Effector CD8-positive, alpha-beta T cell (primary cell): ENCODE results near the gene KCNIP1.
"Not testable (repeated sequence)": the region's sequence is repeated elsewhere in the genome, so short reads cannot be mapped to it uniquely, and the experiment has no call there.

Experiments
- DNase-seq: peaks from one replicate; lab custom pipeline; 2025; lab: John Stamatoyannopoulos, UW

KCNIP1 gene

DNA sequence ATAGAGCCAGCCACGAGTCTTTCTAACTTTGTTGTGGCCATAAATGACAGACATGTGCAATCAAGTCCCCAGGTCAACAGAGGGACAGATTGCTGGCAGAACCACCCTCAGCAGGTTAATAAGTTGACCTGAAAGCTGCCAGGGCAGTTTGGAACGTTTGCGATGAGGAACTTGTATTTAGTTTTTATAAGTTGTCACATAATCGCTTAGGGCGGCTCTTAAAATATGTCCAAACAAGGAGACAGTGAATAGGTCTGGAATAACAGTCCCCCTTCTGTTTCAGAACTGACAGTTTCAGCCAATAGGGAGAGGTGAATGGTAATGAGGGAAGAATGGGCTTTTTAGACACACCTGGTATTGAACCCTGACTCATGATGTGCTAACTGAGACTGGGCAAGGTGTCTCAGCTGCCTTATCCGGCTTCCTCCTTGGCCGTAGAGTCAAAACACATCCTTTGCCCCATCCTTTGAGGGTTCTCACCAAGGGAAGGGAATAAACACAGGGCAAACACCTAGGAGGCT, 246.2 kb downstream of the KCNIP1 start:
- DNase-seq, result no peak

DNA sequence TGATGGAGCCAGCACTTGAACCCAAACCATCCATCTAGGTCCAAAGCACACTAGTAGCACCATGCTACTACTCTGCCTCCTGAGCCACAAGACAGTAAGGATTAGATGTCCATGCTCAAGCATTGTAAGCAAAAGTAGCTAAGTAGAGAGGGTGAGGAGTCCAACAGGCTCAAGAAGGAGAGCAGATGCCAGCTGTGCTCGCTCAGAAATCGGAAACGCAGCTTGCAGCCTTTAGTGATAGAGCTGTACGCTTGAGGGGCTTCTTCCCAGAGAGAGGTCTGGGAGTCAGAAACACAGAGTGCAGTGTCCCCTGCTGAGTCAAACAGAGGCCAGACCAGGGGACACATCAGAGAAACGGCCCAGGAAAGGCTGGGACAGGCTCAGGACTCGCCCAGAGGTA, 247.0 kb downstream of the KCNIP1 start:
- no peak for DNase-seq

DNA sequence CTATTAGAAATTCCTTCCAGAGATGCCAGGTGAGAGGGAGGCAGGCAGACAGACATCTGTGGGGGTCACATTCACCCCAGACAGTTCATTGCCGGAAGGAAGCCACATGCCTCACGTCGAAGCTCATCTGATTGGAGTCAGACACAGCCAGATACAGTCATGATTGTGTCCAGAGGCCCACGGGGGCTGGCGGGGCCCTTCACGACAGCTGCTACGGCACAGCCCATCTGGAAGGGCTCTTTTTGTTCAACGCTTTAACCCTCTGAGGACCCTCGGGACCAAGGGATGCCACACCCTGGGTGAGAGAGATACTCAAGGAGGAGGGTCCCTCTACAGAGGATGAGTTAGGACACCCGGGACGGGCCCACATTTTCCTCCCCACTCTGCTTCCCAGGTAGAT, 247.8 kb downstream of the KCNIP1 start:
- no peak for DNase-seq

DNA sequence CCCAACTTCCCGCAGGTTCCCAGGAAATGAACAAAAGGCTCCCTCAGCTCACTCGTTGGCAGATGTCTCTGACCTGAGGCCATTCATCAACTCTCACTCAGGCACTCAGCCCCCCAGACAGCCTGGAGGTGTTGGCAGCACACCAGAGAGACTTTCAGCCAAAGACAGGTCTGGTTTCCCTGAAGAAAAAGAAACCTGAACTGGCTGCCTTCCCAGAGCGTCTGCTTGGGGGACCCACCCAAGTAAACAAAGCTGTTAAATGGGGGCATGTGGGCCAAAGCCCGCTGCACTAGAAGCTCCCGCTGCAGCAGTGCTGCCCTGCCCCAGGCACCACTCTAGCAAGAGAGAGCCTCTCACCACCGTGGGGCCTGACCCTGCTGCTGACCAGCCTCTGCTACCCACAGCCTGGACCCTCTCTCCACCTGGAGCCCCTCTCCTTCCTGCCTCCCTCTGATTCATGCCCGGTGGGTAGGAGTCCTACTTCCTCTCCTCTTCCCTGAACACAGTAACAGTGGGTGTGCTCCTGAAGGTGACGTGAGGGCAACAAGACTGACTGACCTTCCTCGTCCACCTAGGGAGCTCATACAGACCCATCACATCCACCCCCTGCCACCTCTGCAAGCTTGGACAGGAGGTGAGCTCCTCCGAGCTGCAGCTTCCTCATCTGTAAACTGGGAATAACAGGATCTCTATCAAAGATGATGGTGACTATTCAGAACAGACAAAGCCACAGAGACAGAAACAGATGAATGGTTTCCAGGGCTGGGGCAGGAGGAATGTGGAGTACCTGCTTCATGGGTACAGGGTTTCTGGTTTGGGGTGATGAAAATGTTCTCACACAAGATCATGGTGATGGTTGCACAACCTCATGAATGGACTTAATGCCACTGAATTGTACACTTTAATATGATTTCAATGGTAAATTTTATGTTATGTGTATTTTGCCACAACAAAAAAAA, 248.7 kb downstream of the KCNIP1 start:
- DNase-seq, result no peak

DNA sequence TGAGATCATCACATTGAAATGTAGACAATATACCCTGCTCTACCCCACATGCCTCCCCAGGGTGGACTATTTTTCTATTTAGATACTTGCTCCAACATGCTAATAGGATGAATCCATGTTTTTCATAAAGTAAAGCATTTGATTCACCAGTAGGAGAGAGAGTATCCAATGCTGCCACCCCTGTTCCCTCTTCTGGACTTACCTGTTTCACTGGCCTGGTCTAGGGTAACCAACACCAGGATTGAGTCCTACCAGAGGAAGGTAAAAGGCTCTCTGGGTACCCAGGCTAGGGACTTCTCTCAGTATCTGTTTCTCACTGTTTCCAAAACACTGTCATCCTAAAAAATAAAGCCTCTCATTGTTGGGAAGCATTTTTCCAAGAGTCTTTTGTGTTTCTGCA, 249.5 kb downstream of the KCNIP1 start:
- DNase-seq, result no peak

DNA sequence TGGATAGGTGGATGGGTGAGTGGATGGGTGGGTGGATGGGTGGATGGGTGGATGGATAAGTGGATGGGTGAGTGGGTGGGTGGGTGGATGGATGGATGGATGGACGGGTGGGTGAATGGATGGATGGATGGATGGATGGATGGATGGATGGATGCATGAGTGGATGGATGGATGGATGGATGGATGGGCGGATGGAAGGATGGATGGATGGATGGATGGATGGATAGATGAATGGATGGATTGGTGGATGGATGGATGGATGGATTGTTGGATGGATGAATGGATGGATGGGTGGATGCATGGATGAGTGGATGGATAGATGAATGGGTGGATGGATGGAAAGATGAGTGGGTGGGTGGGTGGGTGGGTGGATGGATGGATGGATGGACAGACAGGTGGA, 250.7 kb downstream of the KCNIP1 start:
- DNase-seq, result not testable (repeated sequence)

DNA sequence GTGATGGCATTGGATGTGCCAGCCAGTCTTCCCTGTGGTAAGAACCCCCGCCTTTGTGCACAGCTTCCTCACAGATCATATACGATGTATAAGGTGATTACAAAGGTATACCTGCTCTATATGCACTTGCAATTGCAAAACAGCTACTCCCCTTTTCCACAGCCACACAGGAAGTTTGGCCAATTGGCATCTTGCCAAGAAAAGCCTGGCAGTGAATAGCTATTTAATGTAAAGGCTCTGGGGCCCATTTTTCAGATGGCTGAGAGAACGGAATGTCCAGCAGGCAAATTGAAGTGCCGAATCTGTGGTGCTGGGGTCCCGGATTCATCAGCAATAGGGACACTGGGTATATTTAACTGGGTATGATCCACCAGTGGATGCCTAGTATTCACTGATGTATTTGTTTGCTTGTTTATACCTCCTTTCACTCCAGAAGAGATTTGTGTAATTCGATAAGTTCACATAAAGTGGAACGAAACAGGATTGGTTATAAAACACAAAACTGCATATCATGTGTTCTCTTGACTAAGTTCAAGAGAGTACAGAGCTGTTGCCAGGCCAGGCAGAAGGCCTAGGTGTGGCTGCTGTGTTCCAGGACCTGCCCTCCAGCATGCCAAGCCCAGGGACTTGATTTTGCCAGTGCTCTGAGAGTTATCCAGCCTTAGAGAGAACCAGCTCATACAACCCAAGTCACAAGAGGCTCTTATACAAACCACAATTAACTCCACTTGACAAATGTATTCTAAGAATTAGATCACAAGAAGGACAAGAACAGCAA, 252.0 kb downstream of the KCNIP1 start:
- DNase-seq, result no peak

DNA sequence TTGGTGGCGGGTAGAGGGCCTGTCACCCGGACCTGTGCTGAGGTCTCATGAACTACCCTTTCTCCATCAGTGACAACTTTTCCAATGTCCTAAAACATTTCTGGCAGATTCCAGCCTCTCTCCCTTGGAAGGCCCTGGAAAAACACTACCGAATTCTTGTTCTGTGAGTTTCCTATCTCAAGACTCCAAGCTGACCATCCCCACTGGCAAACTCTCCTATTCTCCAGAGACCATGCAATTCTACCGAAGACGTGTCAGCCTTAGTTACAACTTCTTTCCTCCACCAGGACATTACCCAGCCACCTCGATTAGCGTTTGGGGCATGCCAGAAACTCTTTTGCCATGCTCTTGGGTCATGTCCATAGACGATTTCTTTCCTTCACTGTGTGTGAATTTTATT, 252.9 kb downstream of the KCNIP1 start:
- no peak for DNase-seq

DNA sequence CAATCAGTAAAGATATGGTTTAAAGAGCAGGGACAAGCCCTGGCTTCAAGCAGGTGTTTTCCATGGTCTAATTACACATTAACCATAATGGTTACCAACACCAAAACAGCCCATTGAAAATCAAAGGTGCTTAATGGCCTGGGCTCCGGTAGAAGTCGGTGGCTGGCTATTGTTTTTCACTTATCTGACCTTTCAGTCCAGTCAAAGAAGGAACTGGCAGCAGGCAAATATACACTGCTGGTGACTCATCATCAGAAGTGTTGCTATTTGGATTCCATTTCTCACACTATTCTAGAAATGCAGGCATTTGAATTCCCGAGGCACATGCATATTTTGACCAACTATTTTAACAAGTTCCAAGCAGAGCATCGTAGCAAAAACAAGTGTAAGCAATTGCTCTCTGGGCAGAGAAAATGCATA, 253.4 kb downstream of the KCNIP1 start:
- DNase-seq, result no peak

DNA sequence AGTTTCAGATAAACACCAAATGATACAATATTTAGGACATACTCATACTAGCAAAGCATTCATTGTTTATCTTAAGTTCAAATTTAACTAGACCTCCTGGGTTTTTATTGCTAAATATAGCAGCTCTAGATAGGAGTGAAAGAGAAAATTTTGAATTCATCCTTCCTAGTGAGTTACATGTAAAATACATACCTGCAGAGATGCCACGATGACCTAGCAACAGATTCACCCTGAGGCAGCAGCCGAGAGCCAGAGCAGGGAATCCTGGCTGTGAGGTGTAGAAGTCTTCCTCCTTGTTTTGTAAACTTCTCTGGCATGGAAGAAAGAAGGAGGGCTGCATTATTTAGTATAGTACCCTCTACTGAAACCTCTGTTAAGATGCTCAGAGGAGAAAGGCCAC, 253.8 kb downstream of the KCNIP1 start:
- DNase-seq, result no peak

DNA sequence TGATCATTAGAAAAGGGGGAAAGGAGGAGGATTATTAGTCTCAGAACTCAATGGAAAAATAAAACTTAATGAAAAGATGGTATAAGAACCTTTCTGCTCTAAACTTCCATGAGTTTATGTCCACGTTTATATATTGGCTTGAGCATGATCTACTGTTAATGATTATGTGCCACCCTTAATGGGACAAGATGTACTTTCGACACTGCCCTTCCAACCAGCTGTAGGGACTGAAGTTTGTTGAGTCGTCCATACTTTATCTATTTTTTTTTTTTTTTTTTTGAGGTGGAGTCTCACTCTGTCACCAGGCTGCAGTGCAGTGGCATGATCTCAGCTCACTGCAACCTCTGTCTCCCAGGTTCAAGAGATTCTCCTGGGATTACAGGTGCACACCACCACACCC, 254.7 kb downstream of the KCNIP1 start:
- DNase-seq, result no peak

DNA sequence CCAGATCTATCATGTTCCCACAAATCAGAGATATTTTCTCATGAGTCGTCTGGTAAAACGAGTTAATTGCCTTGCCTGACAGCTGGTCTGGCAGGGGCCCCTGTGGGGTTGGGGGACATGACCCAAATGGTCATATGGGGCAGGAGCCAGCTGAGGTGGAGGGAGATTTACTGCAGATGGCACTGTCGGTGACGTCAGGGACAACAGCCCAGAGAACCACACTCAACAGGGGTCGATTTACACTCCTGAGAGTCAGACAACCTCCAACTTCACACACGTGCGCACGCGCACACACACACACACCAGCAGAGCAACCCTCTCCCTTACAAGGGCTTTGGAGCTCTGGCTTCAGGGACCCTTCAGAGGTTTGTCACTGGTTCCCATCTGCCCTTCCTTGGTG, 256.3 kb downstream of the KCNIP1 start:
- DNase-seq, result no peak

DNA sequence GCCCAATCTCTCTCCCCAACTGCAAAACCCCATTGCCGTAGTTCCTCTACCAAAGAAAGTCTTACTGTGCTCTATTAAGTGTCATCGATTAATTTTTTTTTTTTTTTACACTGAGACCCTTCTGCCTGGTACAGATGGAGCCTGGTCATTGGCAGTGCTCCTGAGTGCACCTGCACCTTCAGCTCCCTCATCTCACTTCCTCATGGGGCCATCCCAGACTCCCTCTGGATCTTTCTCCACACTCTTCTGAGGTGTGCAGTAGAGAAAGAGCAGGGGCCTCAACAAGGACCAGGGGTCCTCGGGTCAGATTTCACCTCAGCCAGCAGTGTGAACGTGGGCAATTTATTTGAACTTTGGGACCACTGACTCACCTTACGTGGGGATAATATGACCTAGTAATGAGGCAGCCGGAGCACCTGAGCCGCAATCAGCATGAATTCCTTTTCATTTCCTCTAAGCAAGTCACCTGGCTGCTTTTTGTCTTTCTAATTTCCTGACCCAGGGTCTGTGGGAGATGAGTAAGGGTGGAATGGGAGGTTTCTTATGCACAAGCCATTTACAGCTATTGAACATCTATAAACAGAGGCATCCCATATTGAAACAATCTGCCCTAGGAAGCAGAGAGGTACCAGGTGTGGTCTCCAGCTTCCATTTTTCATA, 257.4 kb downstream of the KCNIP1 start:
- no peak for DNase-seq

DNA sequence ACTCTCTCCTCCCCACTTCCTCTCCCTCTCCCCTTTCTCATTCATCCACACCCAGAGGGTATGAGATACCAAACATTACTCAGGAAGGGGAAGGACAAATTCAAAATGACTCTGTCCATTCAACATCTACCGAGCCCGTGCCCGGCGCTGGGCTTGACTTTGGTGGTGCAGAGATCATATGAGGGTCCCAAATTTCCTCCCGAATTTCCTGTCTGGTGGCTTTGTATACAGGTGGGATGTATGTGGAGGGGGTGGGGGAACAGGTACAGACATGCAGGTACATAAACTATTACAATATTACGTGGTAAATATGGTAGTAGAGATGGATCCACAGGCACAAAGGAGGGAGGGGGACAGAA, 257.9 kb downstream of the KCNIP1 start:
- DNase-seq, result no peak

DNA sequence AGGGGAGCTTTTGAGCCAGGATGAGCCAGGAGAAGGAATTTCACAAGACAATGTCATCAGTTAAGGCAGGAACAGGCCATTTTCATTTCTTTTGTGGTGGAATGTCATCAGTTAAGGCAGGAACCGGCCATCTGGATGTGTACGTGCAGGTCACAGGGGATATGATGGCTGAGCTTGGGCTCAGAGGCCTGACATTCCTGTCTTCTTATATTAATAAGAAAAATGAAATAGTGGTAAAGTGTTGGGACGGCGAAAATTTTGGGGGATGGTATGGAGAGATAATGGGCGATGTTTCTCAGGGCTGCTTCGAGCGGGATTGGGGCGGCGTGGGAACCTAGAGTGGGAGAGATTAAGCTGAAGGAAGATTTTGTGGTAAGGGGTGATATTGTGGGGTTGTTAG, 258.5 kb downstream of the KCNIP1 start:
- DNase-seq, result not testable (repeated sequence)

DNA sequence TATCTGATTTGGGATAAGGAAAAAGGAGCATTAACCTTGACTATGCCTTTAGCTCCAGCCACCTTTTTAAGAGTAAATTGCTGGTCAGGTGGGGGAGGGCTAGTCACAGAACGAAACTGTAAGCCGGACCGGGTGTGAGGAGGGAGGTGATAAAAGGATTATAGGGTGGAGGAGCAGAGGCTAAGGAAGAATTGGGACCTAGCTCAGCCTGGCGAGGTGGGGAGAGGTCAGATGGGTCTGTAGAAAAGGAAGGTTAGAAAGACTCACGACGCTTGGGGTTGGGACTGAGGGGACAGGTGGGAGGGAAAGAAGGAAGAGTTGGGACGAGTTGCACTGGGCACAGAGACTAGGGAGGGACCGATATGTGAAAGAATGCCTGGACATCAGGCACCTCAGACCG, 262.0 kb downstream of the KCNIP1 start:
- not testable (repeated sequence) for DNase-seq

DNA sequence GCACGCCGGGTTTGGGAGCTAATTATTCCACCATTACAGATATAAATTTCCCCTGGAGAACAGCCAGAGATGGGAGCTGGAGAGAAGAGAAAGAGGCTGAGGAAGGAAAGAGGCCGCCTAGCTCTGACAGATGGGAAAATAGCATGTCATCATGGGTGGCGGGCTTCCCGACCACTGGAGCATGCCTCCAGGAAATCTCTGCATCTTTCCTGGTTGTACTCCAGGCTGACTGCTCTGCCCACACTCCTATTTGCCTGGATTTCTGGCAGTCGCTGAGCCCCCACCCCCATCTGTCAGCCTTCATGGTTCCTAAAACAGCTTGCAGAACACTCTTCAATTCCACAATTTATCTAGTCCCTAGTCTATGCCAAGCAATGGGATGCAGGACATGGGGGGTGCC, 265.4 kb downstream of the KCNIP1 start:
- DNase-seq, result no peak

DNA sequence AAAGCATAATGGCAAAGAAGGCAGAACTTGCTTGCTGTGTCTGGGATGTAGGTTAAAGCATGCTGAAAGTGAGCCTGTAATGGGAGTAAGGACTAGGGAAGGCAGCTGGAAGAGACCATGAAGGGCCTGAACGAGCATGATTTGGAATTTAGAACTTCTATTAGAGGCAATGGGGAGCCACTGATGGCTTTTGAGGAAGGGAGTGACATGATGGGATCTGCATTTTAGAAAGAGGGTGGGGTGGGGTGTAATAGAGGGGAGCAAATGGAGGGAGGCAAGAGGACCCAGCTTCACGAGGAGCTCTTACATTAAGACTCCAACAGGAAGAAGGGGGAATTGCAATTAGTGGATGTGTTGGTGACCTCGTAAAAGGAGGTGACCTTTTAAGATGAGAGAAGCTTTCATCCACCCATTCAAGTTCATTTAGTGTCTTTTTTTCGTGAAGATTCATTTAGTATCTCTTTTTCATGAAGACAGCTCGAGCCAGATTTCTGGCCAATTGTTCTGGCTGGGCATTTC, 266.1 kb downstream of the KCNIP1 start:
- DNase-seq, result no peak

DNA sequence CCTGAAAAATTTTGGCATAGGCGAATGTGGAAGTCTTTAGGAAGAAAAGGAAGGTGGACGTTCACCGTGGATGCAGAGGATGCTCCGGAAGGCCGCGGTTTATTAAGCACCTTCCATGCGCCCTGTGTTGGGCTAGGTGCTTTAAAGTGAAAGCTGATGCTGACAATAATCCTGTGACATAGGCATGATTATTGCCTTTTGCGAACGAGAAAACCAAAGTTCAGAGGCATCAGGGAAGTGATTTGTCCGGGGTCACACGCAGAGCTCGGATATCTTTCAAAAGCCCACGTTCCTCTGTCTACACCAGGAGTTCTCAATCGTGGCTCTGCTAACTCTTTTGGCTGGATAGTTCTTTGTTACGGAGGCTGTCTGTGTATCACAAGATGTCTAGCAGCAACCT, 267.7 kb downstream of the KCNIP1 start:
- no peak for DNase-seq

DNA sequence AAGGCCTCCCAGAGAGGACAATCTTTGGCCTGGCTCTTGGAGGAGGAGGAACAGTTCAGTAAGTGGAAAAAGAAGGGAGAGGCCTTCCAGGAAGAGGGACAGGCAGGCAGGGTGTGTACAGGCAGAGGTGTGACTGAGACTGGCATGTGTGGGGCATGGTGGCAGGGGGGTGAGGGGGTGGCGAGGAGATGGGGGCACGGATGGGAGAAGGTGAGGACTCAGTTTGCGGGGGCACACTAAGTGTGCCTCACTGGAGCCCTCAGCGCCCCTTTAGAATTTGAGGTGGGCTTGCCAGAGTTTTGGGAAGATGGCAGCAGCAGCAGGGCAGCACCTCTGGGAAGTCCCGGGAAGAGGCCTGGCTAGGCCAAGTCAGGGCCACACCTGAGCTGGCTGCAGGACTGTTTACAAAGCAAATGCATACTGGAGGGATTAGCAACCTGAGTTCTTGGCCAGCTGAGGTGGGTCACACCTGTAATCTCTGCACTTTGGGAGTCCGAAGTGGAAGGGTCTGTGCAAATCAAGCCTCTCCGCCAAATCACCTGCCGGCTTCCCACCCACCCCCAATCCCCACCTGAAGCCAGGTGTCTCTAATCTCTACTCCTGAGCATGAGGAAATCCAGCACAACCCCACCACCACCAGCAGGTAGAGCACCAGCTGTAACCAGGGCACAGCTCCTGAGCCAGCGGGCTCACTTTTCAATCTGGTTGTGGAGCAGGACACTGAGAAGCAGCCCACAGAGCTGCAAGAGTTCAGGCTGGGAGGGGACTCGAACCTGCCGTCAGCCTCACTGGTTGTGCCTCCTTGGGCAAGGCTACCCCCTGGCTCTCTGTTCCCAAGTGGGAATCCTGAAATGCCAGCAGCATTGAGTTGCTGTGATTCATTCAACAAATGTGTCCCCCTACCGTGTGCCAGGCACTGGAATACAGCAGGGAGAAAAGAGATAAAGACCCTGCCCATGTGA, 269.5 kb downstream of the KCNIP1 start:
- DNase-seq, result no peak

DNA sequence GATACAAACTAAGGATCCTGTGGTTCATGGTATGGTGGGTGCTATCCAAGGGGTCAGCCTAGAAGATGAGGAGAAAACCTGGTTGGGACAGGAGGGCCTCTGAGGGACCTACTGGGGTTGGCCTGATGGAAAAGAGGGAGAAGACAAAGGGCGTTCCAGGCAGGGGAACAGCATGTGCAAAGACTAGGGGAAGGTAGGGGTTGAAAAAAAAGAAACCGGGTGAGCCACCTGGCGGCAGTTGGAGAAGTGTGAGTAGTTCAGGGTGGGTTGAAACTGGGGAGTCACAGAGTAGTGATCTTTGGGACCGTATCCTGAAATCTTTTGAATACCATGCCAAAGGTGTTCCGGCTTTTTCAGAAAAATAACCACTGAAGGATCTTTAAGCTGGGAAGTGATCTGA, 271.0 kb downstream of the KCNIP1 start:
- DNase-seq, result no peak
